ENCODE data around the gene EYS. TPM values are rescaled to one million over a fixed set of nuclear protein-coding genes. Genes with fewer than 3 reads are reported as not detected.

The EYS gene
- total and polyA plus RNA-seq, 7 donors: 0.07 to 0.46 TPM; not detected in 5

GRCh38 chr6:63824722-63825121 lies 1882.3 kb downstream of the EYS start:
- Histone ChIP-seq H3K4me1 (no peaks in the 10 kb centered on the region), H3K36me3 (no peaks in the 10 kb centered on the region), H3K27me3 (no peaks in the 10 kb centered on the region), H3K27ac (no peak overlapping the region), H3K9me3 (no peaks in the 10 kb centered on the region), H3K4me3 (no peak overlapping the region)
- DNase-seq: no peak
- TF ChIP-seq EP300 (IDR thresholded peaks at IDR 0.05) (no peak), POLR2AphosphoS5 (IDR thresholded peaks at IDR 0.05) (no peak), POLR2A (IDR thresholded peaks at IDR 0.05) (no peak)
- TF ChIP-seq, protein P1, sequence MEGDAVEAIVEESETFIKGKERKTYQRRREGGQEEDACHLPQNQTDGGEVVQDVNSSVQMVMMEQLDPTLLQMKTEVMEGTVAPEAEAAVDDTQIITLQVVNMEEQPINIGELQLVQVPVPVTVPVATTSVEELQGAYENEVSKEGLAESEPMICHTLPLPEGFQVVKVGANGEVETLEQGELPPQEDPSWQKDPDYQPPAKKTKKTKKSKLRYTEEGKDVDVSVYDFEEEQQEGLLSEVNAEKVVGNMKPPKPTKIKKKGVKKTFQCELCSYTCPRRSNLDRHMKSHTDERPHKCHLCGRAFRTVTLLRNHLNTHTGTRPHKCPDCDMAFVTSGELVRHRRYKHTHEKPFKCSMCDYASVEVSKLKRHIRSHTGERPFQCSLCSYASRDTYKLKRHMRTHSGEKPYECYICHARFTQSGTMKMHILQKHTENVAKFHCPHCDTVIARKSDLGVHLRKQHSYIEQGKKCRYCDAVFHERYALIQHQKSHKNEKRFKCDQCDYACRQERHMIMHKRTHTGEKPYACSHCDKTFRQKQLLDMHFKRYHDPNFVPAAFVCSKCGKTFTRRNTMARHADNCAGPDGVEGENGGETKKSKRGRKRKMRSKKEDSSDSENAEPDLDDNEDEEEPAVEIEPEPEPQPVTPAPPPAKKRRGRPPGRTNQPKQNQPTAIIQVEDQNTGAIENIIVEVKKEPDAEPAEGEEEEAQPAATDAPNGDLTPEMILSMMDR (IDR thresholded peaks at IDR 0.05): no peak
- intact Hi-C loops (cut with DNase I): no loop called here
- 89 to 91% methylated on average over 6 of the region's 6 CpGs for WGBS, 2 donors

- WGBS, 2 donors: 76 to 81% methylated on average over 1 of the region's 1 CpG
- TF ChIP-seq EP300 (IDR thresholded peaks at IDR 0.05) (no peak), POLR2A (IDR thresholded peaks at IDR 0.05) (no peak), POLR2AphosphoS5 (IDR thresholded peaks at IDR 0.05) (no peak)
- TF ChIP-seq, protein P1 (IDR thresholded peaks at IDR 0.05): no peak
- H3K36me3 ChIP-seq: no peaks in the 10 kb centered on the region
- no peak for DNase-seq
- H3K27ac ChIP-seq: no peak overlapping the region
- no peak overlapping the region for H3K4me3 ChIP-seq
- no peaks in the 10 kb centered on the region for H3K27me3 ChIP-seq
- H3K4me1 ChIP-seq: no peaks in the 10 kb centered on the region
- intact Hi-C loops (cut with DNase I): no loop called here
- H3K9me3 ChIP-seq: no peaks in the 10 kb centered on the region
These were observed 1885.6 kb downstream of the EYS start for GRCh38 chr6:63821442-63821841.

GRCh38 chr6:63819831-63820230 lies 1887.2 kb downstream of the EYS start:
- TF ChIP-seq, protein P1 (IDR thresholded peaks at IDR 0.05): no peak
- TF ChIP-seq POLR2AphosphoS5 (IDR thresholded peaks at IDR 0.05): no peak
- no peak for TF ChIP-seq EP300 (IDR thresholded peaks at IDR 0.05)
- no peak for TF ChIP-seq POLR2A (IDR thresholded peaks at IDR 0.05)
- Histone ChIP-seq H3K36me3 (no peaks in the 10 kb centered on the region), H3K4me1 (no peaks in the 10 kb centered on the region), H3K27ac (no peak overlapping the region), H3K4me3 (no peak overlapping the region), H3K27me3 (no peaks in the 10 kb centered on the region), H3K9me3 (no peaks in the 10 kb centered on the region)
- no peak for DNase-seq
- intact Hi-C loops (cut with DNase I): no loop called here
- 81 to 85% methylated on average over 1 of the region's 1 CpG for WGBS, 2 donors

GRCh38 chr6:63817492-63818050 lies 1889.5 kb downstream of the EYS start:
- no peak overlapping the region for H3K27ac ChIP-seq
- no peaks in the 10 kb centered on the region for H3K36me3 ChIP-seq
- no peaks in the 10 kb centered on the region for H3K4me1 ChIP-seq
- no peaks in the 10 kb centered on the region for H3K27me3 ChIP-seq
- DNase-seq: no peak
- no peaks in the 10 kb centered on the region for H3K9me3 ChIP-seq
- 93 to 94% methylated on average over 4 of the region's 4 CpGs for WGBS, 2 donors
- no peak for TF ChIP-seq POLR2AphosphoS5 (IDR thresholded peaks at IDR 0.05)
- intact Hi-C loops (cut with DNase I): no loop called here
- H3K4me3 ChIP-seq: no peak overlapping the region

- WGBS, 2 donors: 75 to 80% methylated on average over 1 of the region's 1 CpG
- Histone ChIP-seq H3K4me3 (no peak overlapping the region), H3K4me1 (no peaks in the 10 kb centered on the region), H3K27ac (no peak overlapping the region), H3K27me3 (no peaks in the 10 kb centered on the region), H3K9me3 (no peaks in the 10 kb centered on the region), H3K36me3 (no peaks in the 10 kb centered on the region)
- intact Hi-C loops (cut with DNase I): no loop called here
- DNase-seq: no peak
- TF ChIP-seq POLR2AphosphoS5 (IDR thresholded peaks at IDR 0.05): no peak
- TF ChIP-seq, protein P1 (IDR thresholded peaks at IDR 0.05): no peak
- TF ChIP-seq EP300 (IDR thresholded peaks at IDR 0.05): no peak
- TF ChIP-seq POLR2A (IDR thresholded peaks at IDR 0.05): no peak
These were observed 1890.0 kb downstream of the EYS start for GRCh38 chr6:63816982-63817436.
